Stimulated activated CD8-positive, alpha-beta memory T cell treated with anti-CD3 and anti-CD28 coated beads, Interleukin-15, amount 100 ng/mL, for 4 hours (primary cell): ENCODE results near the gene CHST1.

Experiments
- DNase-seq, 2 donors: peaks; one replicate each; pipeline ENCODE4 v3.0.0-alpha.2; 2020; ENCODE audit warnings: low read depth in 2 of 2

The CHST1 gene

DNA sequence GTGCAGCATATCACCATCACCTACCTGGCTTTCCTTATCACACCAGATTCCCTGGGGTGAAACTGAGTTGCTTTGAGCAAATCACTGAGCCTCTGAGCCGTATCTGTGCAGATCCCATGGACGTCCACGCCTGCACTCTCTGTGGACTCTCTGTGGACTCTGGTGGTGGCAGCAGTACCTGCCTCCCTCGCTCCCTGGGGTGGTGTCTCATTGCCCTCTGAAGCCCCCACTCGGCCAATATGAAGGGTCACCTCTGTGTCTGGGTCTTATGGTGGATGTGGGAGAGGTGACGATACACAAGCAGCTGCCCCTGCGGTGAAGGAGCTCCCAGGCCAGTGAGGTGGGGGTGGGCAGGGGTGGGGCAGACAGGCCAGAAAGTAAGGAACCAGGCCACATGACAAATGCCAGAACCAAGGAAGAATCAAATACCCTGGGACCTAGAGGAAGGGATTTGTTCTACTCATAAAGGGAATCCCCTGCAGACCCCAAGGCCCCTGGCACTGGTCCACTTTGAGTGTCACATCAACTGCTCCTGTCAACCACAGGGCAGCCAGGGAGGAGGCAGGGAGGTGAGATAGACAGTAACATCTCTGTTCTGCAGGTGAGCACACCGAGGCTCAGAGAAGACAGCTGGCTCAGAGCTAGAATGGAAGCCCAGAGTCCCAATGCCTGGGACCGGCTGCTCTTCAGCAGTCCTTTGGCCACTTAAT lies 9.2 kb upstream of the CHST1 start:
- DNase-seq: no peak

DNA sequence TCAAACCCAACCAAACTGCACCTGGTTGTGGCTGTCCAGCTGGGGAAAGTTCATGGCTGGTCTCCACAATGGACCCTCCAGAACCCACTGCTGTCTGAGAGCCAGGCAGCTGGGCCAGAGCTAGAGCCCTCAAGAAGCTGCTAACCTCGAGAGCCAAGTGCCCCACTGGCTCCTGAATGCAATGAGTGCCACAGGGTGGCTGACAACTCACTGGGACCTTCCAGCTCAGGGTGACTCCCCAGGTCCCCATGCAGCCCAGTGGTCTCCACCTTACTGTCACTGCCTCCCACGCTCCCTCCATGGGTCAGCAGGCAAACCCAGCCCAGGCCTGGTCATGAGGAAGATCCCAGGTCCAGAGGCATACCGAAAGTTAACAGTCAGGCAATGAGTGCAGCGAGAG lies 8.0 kb upstream of the CHST1 start:
- no peak for DNase-seq

DNA sequence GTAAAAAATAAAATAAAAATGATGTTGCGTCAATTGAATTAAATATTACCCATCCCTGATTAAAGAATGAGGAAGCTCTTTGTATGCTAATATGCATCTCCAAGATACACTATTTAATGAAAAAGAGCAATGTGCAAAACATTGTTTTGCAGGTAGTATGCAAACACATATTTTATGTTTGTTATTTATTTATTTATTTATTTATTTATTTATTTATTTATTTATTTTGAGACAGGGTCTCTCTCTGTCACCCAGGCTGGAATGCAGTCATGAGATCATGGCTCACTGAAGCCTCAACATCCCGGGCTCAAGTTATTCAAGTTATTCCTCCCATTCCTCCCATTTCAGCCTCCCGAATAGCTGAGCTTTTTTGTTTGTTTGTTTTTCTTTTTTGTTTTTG lies 7.2 kb upstream of the CHST1 start:
- DNase-seq: no peak

DNA sequence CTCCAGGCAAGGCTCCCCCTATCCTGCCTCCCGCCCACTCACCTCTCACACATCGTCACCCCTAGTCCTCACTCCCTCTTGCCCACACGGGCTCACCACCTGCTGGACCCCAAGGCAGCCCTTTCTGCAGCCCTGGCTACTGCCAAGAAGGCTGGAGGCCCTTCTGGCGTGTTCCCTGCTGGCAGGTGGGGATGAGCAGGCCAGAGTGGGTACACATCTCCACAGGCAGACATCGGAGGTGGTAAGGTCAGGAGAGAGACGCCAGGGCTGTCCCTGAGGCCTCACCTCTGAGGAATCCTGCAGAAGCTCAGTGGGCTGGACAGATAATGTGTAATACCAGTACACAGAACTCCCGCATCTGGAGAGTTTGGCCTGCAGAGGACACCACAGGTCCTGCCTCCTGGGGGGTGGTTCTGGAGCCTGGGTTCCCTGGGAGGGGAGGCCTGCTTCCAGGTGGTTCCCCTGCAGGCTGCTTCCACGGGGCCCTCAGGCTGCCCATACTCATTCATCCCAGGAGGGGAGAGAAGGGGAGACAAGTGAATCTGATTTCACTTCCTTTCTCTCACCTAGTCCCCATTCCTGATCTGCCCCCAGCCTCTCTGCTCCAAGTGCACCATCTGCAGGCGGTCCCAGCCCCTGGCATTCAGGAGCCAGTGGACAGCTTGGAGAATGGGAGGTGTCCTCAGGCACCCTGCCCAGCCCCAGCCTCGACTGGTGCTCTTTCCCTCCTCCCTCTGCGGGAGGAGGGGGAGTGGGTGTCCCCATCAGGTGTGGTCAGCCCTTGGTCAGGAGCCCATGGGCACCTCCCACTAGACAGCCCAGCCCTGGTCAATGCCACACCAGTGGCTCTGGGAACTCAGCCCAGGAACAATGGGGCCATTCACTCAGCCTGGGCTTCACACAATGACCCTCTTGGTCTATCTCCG lies 6.1 kb upstream of the CHST1 start:
- DNase-seq: no peak

DNA sequence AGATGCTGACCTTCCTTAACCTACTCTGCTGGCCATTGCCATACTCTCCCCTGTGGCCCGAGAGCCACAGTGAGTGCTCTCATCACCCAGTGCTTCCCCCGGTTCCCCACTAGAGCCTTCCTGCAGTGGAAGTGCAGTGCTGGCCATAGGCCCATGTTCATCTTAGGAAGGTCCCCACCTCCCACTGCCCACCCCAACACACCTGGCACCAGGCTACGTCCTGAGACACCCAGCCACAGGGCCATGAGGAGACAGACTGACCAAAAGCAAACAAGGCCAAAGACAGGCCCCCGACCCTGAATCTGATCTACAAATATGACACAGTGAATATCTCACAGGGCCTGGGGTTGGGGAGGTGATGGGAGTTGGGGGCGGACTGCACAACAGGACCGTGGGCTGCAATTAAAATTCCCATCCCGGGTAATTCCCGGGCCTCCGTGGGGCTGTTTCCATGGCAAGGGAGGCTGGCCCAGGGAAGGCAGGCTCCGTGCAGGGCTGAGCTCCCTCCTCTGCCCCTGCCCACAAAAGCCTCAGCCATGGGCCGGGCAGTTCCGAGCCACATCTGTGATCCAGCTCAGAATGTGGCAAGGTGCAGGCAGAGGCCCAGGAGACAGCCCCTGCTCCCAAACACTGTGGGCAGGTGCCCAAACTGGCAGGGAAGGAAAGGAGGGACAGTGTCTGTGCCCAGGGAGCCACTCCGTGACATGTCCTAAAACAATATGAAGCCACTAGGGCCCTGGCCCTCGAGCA lies 5.1 kb upstream of the CHST1 start:
- no peak for DNase-seq

DNA sequence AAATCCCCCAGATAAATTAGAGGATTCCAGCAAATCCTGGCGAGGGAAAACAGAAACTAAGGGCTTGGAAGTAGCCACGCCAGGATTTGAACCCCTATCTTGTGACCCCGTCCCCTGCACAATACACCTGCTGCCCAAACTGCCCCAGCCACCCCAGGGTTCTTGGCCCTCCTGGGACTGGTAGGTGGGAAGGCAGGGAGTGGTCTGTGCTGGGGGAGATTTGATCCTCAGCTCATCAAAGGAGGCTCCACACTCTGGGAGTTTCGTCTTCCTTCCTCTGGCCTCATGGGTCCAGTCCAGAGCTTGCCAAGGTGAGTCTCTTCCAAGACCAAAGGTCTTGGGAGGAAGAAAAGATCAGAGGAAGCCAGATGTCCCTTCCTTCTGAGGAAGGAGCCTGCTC lies 4.5 kb upstream of the CHST1 start:
- DNase-seq: no peak

DNA sequence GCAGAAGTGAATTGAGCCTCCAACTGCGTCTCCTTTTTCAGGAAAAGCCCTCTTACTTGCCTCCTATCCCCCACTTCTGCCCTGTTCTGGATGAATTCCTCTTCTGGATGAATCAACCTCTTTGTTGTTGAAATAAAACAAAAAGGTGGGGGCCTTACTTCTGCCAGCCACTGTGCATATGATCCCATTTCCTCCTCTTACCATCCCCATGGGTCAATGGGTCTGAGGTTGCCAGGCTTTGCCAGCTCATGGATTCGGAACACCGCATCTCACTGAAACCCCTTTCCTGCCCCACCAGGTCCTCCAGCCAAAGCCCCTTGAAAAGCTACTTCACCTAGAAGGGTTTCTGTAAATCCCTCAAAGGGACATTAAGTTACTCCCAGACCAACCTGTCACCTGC lies 3.7 kb upstream of the CHST1 start:
- no peak for DNase-seq

DNA sequence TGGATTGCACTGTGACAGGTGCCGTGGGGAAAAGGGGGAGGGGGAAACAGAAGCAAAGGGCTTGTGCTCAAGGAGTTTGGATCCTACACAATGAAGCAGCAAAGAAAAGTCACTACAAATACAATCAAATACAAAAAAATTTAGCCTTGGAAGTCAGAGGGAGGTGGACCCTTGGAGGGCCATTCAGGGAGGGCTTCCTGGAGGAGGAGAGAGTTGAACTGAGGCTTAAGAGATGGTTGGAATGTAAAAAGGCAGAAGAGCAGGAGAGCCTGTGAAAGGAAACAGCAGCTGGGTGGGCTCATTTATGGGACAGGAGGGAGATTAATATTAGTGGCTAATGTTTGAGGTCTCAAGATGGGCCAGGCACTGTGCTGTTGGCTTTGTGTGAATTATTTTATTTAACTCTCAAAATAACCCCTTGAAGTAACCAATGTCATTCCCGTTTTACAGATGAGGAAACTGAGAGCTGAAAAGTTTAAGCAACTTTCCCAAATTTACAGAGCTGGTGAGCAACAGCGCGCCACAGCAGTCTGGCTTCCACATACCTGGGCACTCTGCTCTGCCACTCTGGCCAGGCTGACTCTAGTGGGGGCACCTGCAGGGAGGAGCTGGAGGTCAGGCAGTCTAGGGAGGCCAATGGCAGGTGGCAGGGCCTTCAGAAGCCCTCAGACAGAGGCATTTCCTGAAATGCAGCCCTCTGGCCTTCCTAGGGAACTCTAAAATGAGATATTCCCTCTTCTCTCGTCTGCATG lies 2.7 kb upstream of the CHST1 start:
- no peak for DNase-seq

DNA sequence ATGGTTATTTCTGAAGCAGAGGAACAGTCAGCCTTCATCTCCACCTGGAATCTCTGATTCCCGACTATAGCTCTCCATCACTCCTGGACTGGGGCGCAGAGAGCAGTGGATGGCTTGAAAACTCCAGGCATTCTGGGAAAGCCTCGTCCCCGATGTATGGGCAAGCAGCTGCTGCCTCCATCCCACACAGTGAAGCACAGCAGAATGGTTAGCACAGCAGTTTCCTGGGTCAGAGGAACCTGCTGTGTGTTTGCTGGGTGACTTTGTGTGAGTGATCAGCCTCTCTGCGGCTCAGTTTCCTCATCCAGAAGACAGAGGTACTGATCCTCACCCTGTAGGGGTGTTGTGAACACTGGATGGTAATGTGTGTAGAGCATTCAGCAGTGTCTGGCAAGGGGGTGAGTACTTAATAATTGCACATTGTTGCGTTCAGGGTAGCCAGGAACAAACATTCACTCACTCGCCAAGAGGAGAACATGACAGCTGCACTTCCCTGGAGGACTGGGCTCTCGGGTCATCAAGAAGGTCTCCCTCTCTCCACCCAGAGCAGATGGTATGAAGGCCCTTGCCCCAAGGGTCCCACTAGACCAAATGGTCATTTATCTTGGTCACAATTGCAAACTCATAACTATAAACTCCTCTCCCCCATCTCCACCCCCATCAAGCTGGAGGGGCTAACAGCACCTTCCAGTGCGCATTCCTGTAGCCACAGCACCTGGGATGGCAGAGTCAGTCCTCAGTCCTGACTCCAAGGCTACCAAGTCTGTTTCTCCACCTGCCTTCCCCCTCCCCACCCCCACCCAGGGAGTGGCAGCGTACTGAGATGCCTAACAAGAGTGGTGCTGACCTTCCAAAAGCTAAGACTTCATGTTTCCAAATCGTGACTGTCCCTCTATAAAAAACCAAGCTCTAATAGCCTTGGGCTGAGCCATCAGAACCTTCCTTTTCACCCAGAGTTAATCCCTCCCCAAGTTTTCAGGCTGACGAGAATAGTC lies 1.5 kb upstream of the CHST1 start:
- no peak for DNase-seq

DNA sequence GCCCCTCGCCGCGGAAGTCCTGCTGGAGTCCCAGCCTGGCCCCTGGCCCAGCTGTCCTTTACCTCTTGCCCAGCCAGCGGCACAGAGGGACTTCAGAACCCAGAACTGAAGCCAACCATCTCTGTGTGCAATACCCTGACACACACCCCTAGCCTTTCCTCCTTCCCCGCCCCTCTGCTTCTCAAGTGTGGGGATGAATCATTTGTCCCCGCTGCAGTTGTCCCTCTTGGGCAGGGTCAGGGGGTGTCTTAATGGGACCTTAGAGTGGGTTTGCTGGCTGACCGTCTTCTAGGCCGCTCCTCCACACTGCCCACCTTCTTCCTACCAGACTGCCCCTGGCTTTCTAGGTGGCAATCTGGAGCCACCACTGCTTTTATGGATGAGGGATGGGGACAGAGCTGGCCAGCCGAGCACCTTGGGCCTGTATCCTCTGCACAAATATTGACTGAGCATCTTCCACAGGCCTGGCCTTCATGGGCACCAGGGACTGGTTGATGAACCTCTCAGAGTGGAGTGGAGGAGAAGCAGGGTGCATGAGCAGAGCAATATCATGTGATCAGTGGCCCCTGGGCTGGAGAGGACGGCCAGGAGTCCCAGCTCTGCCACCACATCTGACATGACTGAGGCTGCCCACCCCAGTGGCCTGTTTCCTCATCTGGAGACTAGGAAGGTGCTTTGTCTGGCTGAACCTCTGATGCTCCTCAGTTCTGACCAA lies 668 bp upstream of the CHST1 start:
- no peak for DNase-seq

DNA sequence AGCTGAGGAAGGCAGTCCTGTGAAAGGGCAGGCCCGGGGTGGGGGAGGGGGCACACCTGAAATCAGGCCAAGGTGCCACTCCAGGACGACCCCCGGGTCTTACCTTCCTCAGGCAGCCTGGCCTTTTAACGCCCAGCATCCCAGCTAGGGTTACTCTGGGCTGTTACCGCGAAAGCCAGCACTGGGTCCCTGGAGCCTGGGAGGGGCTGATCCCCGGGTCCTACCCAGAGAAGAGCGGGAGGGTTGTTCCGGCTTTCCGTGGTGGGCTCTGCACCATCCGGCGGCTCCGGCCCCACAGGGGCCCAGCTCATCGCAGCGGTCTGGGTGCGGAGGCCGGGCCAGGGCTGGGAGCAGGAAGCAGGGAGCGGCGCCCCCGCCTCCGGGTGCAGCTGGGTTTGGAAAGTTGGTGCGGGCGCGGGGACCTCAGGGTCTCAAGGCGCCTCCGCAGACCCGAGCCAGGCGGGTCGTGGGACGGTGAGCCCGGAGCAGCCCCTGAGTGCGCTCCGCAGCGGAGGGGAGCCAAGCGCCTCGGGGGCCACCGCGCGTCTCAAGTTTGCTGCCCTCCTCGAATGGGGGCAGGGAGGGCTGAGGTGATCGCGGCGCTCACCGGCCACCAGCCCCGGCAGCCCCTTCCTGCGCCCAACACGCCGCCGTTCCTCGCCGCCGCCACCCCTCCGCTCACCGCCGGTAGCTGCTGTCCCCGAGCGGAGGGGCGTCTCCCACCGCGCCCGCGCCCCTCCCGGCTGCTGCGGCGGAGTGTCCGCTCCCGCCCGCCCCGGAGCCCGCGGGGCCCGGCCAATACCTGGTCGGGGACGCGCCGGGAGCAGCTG lies 831 bp downstream of the CHST1 start:
- no peak for DNase-seq

DNA sequence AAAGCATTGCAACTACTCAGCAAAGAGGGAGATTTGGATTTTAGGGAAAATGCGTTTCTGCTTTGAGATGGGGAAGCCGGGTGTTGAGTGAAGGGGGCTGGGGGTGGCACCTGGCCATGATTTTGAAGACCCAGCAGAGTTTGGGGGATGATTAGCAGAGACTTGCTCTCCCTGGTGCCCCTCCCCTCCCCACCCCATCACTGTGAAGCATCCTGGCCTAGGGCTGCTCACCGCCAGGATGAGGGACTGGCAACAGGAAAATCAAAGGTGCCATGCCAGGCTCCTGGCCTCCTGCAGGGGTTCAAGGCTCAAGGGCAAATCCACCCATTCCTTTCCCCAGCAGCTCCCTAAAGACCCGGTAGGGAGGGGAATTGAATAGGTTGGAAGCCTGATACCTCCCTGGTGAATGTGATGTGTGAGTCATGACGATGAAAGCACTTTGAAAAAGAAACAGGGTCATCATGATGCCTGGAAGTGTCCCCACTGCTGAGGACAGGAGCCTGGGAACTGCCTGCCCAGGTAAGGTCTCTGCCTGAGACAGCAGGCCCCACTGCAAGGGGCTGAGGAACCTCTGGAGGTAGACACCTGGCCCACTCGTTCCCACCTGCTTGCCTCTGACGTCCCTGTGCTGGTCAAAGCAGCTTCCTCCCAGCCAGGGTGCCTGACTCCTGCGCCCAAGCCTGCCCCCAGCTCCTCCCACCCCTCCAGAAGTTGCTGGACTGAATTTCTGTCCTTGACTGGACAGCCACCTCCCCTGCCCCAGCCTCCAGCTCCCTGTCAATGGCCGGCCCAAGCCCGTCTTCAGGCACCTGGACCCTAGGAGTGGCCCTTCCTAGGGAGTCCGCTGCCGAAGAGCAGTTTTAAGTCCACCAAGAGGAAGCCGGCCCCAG lies 1.7 kb downstream of the CHST1 start:
- no peak for DNase-seq

DNA sequence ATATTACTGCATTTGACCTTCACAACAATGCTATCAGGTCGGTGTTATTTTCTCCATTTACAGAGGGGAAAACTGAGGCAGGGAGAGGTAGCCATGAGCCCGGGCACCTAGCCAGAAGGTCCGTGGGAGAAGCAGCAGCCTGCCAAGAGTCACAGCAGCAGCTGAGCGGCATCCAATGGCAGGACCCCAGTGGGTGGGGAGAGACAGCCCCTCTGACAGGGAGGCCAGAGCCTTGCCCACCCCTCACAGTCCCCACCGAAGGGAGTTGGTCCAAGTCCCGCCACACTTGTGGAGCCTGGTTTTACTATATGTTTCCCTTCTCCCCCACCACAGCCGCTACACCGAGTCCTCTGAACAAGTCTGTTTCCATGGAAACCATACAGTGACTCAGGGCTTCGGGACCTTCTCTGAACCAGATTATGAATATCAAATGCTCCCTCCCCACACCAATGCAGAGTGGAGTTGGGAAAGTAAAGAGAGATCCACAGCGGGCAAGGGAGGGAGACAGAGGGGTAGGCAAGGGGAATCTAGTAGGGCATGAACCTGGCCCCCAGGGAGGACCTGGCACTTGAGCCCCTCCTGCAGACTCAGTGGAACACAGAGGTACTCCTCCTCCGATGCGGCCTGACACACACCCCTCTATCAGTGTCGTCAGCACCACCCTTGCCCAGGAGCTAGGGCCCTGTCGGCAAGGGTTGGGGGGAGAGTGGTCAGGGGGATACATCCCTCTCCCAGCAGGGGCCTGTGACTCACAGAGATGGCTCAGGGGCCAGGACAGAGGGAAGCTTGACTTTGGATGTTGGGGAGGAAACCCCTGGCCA lies 2.5 kb downstream of the CHST1 start:
- DNase-seq: no peak

DNA sequence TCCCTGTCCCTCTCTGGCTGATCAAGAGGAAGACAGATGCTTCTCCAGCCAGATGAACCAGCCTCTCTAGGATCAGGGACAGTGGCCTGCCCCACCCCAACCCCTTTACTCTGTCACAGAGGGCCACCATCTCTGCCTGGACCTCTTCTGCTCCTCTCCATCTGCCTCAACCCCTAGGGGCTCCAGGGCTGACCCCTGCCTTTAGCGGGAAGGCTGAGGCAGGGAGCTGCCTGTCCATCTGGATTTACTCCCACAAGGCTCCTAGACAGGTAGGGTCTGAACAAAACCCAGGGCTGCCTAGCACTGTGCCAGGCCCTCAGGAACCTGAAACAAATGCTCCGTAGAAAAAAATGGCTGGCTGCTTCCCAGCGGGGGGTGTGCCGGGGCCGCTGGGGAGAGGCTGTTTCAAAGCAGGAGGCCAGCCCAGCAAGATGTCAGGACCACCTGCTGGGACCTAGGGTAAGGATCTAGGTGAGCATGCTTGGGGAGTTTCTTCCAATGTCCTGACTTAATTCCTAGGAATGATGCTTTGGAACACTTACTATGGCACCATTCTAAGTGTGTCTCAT lies 3.2 kb downstream of the CHST1 start:
- no peak for DNase-seq

DNA sequence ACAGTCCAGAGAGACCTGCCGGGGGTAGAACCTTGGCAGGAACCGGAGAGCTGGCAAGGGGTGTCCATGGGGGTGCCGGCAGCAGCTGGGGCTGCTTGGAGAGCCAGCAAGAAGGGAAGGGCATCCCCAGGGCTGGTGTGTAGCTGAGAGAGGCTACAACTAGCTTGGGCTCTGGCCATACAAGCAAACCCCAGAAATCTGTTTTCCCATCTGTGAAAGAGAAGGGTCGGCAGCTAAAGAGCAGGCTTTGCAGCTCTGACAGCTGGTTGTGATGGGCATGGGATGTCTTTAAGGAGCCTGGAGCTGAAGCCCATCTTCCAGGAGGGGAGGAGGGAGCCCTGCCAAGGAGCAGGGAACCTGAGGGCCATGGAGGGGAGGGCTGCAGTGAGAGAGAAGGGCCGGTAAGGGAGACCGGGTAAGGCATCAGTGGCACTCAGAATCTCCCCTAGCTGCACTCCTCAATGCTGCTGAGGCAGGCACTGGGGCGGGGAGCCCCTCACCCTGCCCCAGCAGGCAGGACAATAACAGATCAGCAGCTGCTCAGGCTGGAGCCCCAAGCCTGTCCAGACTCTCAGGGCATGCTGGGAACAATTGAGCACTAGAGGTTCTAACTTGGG lies 3.9 kb downstream of the CHST1 start:
- DNase-seq: no peak

DNA sequence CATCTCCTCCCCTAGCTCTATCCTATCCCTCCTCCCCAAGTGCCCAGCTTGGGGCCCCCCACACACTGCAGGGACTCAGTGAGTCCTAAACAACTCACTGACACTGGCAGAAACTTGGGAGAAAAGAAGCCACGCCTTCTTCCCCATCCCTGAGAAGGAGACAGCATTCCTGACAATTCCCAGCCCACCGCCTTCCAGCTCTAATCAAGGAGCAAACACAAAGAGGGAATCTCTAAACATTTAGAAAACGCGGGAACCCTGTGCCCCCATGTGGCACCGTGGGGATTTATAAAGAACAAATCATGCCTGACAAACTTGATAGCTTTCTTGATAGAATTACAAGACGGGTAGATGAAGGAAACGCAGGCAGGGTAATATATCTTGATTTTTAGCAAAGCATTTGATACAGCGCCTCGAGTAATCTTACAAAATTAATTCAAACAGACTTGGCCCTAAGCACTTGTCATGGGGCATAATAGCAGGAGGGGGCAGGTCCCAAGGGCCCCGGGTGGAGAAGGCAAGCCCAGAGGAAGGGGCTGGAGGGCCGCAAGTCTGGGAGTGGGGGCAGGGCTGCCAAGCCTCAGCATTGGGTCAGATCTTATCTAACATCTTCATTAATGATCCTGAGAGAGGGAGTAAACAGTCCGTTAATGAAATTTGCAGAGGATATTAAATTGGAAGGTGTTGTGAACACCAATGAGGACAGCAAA lies 4.5 kb downstream of the CHST1 start:
- no peak for DNase-seq
